DMS79 (cell line): ENCODE results near the gene ATP1A2.

Source experiments
- DNase-seq: peaks from one replicate; lab custom pipeline; 2025; lab: John Stamatoyannopoulos, UW

The ATP1A2 gene

GRCh38 chr1:160085686-160086455 lies 29.7 kb upstream of the ATP1A2 start:
- no peak for DNase-seq

DNA sequence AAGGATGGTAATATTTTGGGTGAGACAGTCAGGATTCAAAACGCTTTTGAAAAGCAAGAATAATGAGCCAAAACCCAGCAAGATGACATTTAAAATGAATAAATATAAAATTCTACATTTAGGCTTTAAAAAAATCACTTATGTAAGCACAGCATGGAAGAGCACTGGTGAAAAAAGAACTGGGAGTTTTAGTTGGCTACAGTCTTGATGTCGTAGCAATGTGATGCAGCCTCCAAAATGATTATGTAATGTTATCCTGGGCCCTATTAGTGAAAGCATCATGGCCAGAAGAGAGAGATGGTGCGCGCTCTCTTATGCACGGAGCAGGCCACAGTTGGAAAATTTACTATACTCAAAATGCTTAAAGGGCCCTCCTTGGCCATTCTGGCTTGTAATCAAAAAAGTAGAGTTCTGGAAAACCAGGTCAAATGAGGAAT lies 29.1 kb upstream of the ATP1A2 start:
- DNase-seq, result no peak

- DNase-seq, result no peak
Measured at GRCh38 chr1:160087118-160087662, 28.4 kb upstream of the ATP1A2 start.

- no peak for DNase-seq
Measured at GRCh38 chr1:160089883-160090282, 25.7 kb upstream of the ATP1A2 start.

GRCh38 chr1:160090760-160091159 lies 24.8 kb upstream of the ATP1A2 start:
- no peak for DNase-seq

- DNase-seq, result no peak
Measured at GRCh38 chr1:160091666-160092223, 23.8 kb upstream of the ATP1A2 start.

DNA sequence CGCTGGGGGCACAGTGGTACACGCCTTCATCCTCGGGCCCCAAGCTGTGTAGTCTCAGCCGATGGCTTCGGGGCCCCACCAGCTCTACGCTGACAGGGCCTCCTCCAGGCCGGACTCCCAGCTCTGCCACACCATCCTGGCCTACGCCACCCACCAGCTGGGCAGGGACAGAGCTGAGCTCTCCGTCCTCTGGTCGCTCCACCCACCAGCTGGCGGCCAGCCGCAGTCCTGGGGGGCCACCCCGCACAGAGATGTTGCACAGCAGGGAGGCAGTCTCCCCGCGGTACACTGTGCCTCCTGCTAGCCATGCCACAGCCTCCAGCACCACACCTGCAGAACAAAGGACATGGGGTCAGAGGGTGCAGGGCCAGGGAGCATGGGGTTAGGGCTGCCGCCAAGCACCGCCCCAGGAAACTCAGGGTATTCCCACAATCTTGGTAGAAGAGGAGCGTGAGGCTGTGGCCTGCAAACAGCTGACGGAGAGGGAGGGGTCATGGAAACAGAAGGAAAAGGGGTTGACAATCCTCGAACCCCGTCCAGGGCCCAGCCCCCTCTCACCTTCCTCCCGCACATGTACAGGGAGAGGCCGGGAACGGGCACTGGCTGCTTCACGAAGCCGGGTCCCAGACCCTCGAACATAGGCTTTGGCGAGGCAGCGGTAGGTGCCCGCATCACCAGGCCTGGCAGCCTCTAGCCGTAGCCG lies 23.0 kb upstream of the ATP1A2 start:
- DNase-seq, result no peak

- no peak for DNase-seq
Measured at GRCh38 chr1:160093069-160093395, 22.5 kb upstream of the ATP1A2 start.

GRCh38 chr1:160093624-160094290 lies 21.8 kb upstream of the ATP1A2 start:
- no peak for DNase-seq

- no peak for DNase-seq
Measured at GRCh38 chr1:160094291-160094625, 21.3 kb upstream of the ATP1A2 start.

- no peak for DNase-seq
Measured at GRCh38 chr1:160094806-160095205, 20.8 kb upstream of the ATP1A2 start.

- DNase-seq, result no peak
Measured at GRCh38 chr1:160095382-160096105, 20.0 kb upstream of the ATP1A2 start.

DNA sequence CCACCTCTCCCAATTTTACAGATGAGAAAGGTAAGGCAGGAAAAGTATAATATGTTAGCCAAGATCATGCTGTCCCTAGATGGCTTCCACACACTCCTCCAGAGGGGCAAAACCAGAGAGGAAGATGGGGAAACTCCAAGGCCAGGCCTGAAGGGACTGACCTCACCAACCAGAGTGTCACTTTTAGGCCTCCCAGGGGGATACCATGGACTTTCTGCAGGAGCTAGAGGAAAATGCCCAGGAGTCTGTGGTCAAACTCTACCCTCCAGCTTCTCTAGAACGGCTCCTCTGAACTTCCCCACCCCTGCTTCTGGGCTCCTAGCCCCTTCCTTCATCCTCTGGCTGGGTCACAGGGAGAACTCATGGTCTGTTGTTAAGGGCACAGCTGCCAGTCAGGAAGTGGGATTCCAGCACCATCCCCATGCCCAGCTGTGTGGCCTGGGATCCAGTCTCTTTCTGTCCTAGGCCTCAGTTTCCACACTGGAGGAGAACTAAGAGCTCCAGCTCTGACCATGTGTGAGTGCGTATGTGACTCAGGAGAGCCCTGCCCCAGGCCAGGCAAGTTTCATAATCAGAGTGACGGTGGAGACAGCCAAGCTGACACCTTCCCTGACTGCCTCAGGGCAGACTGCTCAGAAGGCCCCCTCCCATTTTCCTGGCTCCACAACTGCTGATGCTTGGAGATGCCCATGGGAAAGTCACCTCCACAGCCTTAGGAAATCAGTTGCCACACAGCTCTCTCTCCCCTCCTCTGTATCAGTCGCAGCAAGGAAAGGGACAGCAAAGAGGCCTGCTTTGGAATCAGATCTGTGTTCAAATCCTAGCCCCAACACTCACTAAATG lies 19.1 kb upstream of the ATP1A2 start:
- no peak for DNase-seq

DNA sequence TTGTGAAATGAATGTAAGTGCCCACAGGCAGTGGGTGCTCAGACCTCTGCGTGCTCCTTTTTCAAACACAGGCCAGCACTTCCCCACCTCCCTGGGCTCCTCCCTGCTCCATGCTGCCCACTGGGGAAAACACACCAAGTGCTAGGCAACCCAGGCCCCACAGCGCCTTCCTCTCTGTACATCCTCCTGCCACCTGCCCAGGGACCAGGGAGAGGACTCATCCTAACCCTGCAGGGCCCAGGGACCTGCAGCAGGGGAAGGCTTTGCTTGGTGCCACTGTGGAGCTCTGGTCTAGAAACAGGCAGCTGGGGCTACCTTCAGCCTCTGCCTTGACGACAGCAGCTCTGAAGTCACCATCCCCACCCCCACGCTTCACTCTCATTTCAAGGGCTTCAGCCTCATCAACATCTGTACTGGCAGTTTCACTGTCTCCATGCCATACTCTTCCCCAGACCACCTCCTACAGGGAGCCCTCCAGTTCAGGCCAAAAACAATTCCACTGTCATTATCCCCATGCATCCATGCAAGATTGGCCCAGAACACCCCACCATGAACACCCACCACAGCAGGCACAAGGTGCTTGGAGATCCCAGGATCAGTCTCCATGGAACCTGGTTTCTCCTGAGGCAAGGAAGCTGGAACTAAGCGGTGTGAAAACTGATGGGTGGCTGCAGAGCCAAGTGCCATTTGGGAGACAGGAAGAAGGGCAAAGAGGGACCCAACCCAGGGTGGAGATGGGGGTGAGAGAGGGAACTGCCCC lies 18.2 kb upstream of the ATP1A2 start:
- no peak for DNase-seq

- peak; percentile 92 for DNase-seq
Measured at GRCh38 chr1:160097911-160098851, 17.4 kb upstream of the ATP1A2 start, which contains the start of gene IGSF8. Gene IGSF8, minus strand, starts transcription at chr1:160098619. Its CDS starts 147 bp downstream, at chr1:160098472.

- DNase-seq, result peak; percentile 92
Measured at GRCh38 chr1:160098852-160099561, 16.6 kb upstream of the ATP1A2 start.

DNA sequence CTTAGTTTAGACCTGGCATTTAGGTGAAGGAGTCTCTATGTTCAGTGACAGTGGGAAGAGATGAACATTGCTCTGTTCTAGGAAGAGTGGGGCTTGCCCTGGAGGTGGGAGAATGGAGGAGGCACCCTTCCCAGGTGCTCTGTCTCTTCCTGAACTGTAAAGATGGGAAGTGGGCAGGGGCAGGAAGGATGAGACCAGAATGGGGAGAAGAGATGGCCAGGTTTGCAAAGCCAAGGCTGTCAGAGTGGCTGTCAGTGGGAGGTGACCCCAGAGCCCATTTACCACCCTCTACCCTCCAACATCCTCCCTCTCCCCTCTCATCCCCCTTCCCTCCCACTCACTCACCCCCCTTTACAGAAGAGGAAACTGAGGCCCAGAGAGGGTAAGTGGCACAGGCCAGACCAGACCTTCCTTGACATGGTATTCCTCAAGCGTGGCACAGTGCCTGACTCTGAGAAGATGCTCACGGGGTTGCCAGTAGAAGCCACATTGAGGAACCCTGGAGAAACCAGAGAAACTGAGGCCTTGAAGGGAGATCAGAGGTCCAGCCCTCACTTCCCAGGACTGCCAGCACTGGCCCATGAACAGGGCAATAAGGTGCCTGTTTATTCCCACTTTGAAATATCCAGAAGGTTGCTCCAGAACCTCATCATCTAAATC lies 15.7 kb upstream of the ATP1A2 start:
- DNase-seq, result no peak
